H9 (cell line): ENCODE data around the gene STAT3. TPM values are rescaled to one million over a fixed set of nuclear protein-coding genes. Genes with fewer than 3 reads are reported as not detected.

Experiments
- DNase-seq: peaks from one replicate; pipeline ENCODE4 v3.0.0-alpha.2; 2017
- H2AFZ ChIP-seq: one replicate; pipeline ENCODE4 v1.6.1; 2013; ENCODE audit warnings: mild to moderate bottlenecking, low read length, control low read depth, moderate library complexity
- H2AK5ac ChIP-seq: 2 replicates; pipeline ENCODE4 v1.6.1; 2013; ENCODE audit warnings: low read length, control low read depth, mixed read lengths; ENCODE audit not compliant: insufficient read length
- H2BK120ac ChIP-seq: one replicate; pipeline ENCODE4 v1.6.1; 2013; ENCODE audit warnings: low read depth, mild to moderate bottlenecking, low read length, control low read depth, inconsistent platforms; ENCODE audit not compliant: poor library complexity, severe bottlenecking
- H2BK12ac ChIP-seq: 2 replicates; pipeline ENCODE4 v1.6.1; 2013; ENCODE audit warnings: low read length, control low read depth, mixed read lengths, low read depth; ENCODE audit not compliant: insufficient read length
- H2BK15ac ChIP-seq: 2 replicates; pipeline ENCODE4 v1.6.1; 2013; ENCODE audit warnings: low read depth, low read length, control low read depth
- H2BK20ac ChIP-seq: one replicate; pipeline ENCODE4 v1.6.1; 2013; ENCODE audit warnings: low read depth, mild to moderate bottlenecking, low read length, control low read depth, inconsistent platforms; ENCODE audit not compliant: poor library complexity, severe bottlenecking
- H2BK5ac ChIP-seq: 2 replicates; pipeline ENCODE4 v1.6.1; 2013; ENCODE audit warnings: low read length, control low read depth, mixed read lengths; ENCODE audit not compliant: insufficient read length
- H3K14ac ChIP-seq: 2 replicates; pipeline ENCODE4 v1.6.1; 2013; ENCODE audit warnings: low read length, control low read depth; ENCODE audit not compliant: insufficient read depth
- H3K18ac ChIP-seq: 2 replicates; pipeline ENCODE4 v1.6.1; 2013; ENCODE audit warnings: low read depth, mild to moderate bottlenecking, mixed read lengths, low read length, control low read depth; ENCODE audit not compliant: insufficient read length
- H3K23ac ChIP-seq: 2 replicates; pipeline ENCODE4 v1.6.1; 2013; ENCODE audit warnings: low read length, control low read depth, mixed read lengths, low read depth; ENCODE audit not compliant: insufficient read length
- H3K23me2 ChIP-seq: 2 replicates; pipeline ENCODE4 v1.6.1; 2013; ENCODE audit warnings: low read depth, mild to moderate bottlenecking, mixed read lengths, low read length, control low read depth; ENCODE audit not compliant: insufficient read length, poor library complexity, severe bottlenecking
- H3K27ac ChIP-seq: 2 replicates; pipeline ENCODE4 v1.5.1; 2013; ENCODE audit warnings: low read length, control low read depth, mixed read lengths, low read depth; ENCODE audit not compliant: insufficient read length
- H3K27me3 ChIP-seq: 2 replicates; pipeline ENCODE4 v1.6.1; 2013; ENCODE audit warnings: low read length, control low read depth, inconsistent platforms; ENCODE audit not compliant: insufficient read depth
- H3K4ac ChIP-seq: 2 replicates; pipeline ENCODE4 v1.6.1; 2013; ENCODE audit warnings: low read depth, mild to moderate bottlenecking, control low read depth, inconsistent platforms, low read length, moderate library complexity
- H3K4me1 ChIP-seq: 2 replicates; pipeline ENCODE4 v1.6.1; 2013; ENCODE audit warnings: low read length, control low read depth, inconsistent platforms; ENCODE audit not compliant: insufficient read depth
- H3K4me2 ChIP-seq: 2 replicates; pipeline ENCODE4 v1.6.1; 2013; ENCODE audit warnings: low read length, control low read depth, mixed read lengths; ENCODE audit not compliant: insufficient read length, insufficient read depth
- H3K56ac ChIP-seq: 2 replicates; pipeline ENCODE4 v1.6.1; 2013; ENCODE audit warnings: low read depth, mild to moderate bottlenecking, mixed read lengths, low read length, control low read depth; ENCODE audit not compliant: insufficient read length
- H3K79me1 ChIP-seq: 2 replicates; pipeline ENCODE4 v1.6.1; 2013; ENCODE audit warnings: low read depth, mild to moderate bottlenecking, moderate library complexity, low read length, control low read depth, inconsistent platforms; ENCODE audit not compliant: insufficient read depth, poor library complexity, severe bottlenecking
- H3K79me2 ChIP-seq: 2 replicates; pipeline ENCODE4 v1.6.1; 2013; ENCODE audit warnings: low read length, control low read depth, inconsistent platforms; ENCODE audit not compliant: insufficient read depth
- H3K9ac ChIP-seq: 2 replicates; pipeline ENCODE4 v1.6.1; 2013; ENCODE audit warnings: low read length, control low read depth, mixed read lengths; ENCODE audit not compliant: insufficient read length; ENCODE audit errors: extremely low read depth
- H3K9me3 ChIP-seq: one replicate; pipeline ENCODE4 v1.6.1; 2013; ENCODE audit warnings: low read depth, low read length, inconsistent platforms; ENCODE audit not compliant: control insufficient read depth
- H3T11ph ChIP-seq: one replicate; pipeline ENCODE4 v1.6.1; 2013; ENCODE audit warnings: mild to moderate bottlenecking, low read length, control low read depth, inconsistent platforms
- H4K20me1 ChIP-seq: one replicate; pipeline ENCODE4 v1.6.1; 2013; ENCODE audit not compliant: control insufficient read depth, insufficient read length, insufficient read depth
- H4K5ac ChIP-seq: 2 replicates; pipeline ENCODE4 v1.6.1; 2013; ENCODE audit warnings: low read depth, mild to moderate bottlenecking, mixed read lengths, low read length, control low read depth; ENCODE audit not compliant: insufficient read length
- H4K8ac ChIP-seq: replicated peaks from 2 replicates; pipeline ENCODE4 v1.6.1; 2013; ENCODE audit warnings: low read length, control low read depth, mixed read lengths, low read depth; ENCODE audit not compliant: insufficient read length
- H4K91ac ChIP-seq: 2 replicates; pipeline ENCODE4 v1.6.1; 2013; ENCODE audit warnings: low read depth, mild to moderate bottlenecking, moderate library complexity, mixed read lengths, low read length, control low read depth; ENCODE audit not compliant: insufficient read length
- H3K27ac Mint-ChIP-seq, 3 experiments: 2 replicates in 2 of 3; 3 replicates in 1 of 3; pipeline ENCODE4 v1.8.0; 2020 to 2021; ENCODE audit warnings: mixed read lengths in 3 of 3, mild to moderate bottlenecking in 1 of 3, moderate library complexity in 1 of 3
- H3K27me3 Mint-ChIP-seq: 2 replicates; pipeline ENCODE4 v1.8.0; 2021; ENCODE audit warnings: low read depth, mild to moderate bottlenecking, moderate library complexity, mixed read lengths
- H3K36me3 Mint-ChIP-seq, 3 experiments: 2 replicates in 2 of 3; 3 replicates in 1 of 3; pipeline ENCODE4 v1.8.0; 2020 to 2021; ENCODE audit warnings: low read depth in 3 of 3, mixed read lengths in 3 of 3; ENCODE audit not compliant: insufficient read depth in 1 of 3
- H3K4me1 Mint-ChIP-seq, 2 experiments: 2 replicates each; pipeline ENCODE4 v1.8.0; 2020; ENCODE audit warnings: mixed read lengths in 2 of 2
- H3K4me3 Mint-ChIP-seq, 2 experiments: 2 replicates in 1 of 2; 3 replicates in 1 of 2; pipeline ENCODE4 v1.8.0; 2020 to 2021; ENCODE audit warnings: mild to moderate bottlenecking in 2 of 2, mixed read lengths in 2 of 2, moderate library complexity in 1 of 2
- H3K9me3 Mint-ChIP-seq, 2 experiments: 2 replicates in 1 of 2; 3 replicates in 1 of 2; pipeline ENCODE4 v1.8.0; 2020; ENCODE audit warnings: mild to moderate bottlenecking in 2 of 2, mixed read lengths in 2 of 2, moderate library complexity in 1 of 2
- WGBS: extraction: QIAGEN DNeasy Blood & Tissue Kit; methylation state at CpG from one replicate; pipeline ENCODE4 v1.1.7; 2013; ENCODE audit warnings: missing lambda C conversion rate, low lambda C conversion rate, mixed read lengths; ENCODE audit not compliant: insufficient read length; ENCODE audit errors: extremely low coverage; 5-methylcytosine and 5-hydroxymethylcytosine counted together
- total RNA-seq: library from RNA; stranded (reverse); gene quantifications from 2 replicates; pipeline ENCODE4 v1.2.1, GENCODE V29; 2021
- TF ChIP-seq, protein P1 (sequence below): fragments of 200-600 bp; sonication (generic); conservative IDR thresholded peaks from 3 replicates; pipeline ENCODE4 v1.8.0; 2021; ENCODE audit warnings: antibody characterized with exemption, mild to moderate bottlenecking

STAT3 gene
- total RNA-seq, 1 experiment from 2014 or later: 83.2 TPM

DNA sequence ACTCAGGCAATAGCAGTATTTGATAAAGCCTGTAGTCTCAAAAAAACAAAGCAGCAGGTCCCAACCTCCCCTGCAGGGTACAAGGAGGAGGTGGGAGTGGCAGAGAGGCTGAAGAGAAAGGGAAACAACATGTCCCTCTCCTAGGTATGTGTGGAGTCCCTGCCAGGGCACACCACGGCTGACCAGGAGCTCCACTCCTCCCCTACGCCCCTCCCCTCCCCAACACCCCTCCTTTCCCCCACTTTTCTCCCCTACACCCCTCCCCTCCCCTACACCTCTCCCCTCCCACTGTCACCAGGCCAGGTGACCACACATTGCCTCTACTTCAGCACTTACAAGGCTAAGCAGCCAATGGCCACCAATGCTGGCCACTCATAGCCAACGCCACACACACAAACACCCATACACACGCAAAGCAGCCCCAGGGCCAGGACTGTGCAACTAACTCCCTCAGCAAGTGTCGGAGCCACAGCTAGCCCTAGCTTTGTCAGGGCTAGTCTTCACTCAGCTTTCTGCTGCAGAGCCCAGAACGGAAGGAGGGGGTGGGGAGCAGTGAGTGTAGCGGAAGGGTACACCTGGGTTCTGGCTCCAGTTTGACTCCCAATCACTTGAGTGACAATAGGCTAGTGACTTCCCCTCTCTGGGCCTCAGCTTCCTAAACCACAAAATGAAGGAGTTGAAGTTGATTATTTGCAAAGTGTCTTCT lies 26.6 kb upstream of the STAT3 start:
- Histone ChIP-seq H3K4me2 (no peak overlapping the region), H2BK15ac (no peak overlapping the region), H3K23ac (no peak overlapping the region), H2BK12ac (no peak overlapping the region), H3T11ph (no peak overlapping the region), H2BK20ac (no peak overlapping the region), H4K20me1 (no peaks in the 10 kb centered on the region), H2BK120ac (no peak overlapping the region), H3K9me3 (no peaks in the 10 kb centered on the region), H3K14ac (peak overlapping the region; percentile 12; the same call in 1 of the 2 replicates), H4K91ac (no peak overlapping the region), H2AFZ (no peak overlapping the region), H4K5ac (no peak overlapping the region), H3K79me1 (no peaks in the 10 kb centered on the region), H3K27me3 (no peaks in the 10 kb centered on the region), H3K4ac (no peak overlapping the region), H3K79me2 (no peaks in the 10 kb centered on the region), H3K18ac (no peak overlapping the region), H3K9ac (no peak overlapping the region), H3K27ac (no peak overlapping the region), H3K4me1 (peaks cover 4% of the 10 kb centered on the region; the same call in 1 of the 2 replicates), H3K56ac (no peak overlapping the region), H3K23me2 (no peaks in the 10 kb centered on the region), H2AK5ac (no peak overlapping the region), H4K8ac (no peak overlapping the region), H2BK5ac (no peak overlapping the region)
- Mint-ChIP-seq H3K36me3 (peaks cover 0 to 9% (median 5%) of the 10 kb centered on the region in 3 experiments; a peak in 3 of 7 replicates), H3K9me3 (no peaks in the 10 kb centered on the region), H3K4me1 (peaks cover 12 to 20% of the 10 kb centered on the region in 2 experiments), H3K4me3 (peak overlapping the region in 1 of 2 experiments; percentile 8; a peak in 1 of 5 replicates), H3K27ac (peak overlapping the region in 2 of 3 experiments; percentile 52 to 84; a peak in 3 of 7 replicates), H3K27me3 (no peaks in the 10 kb centered on the region)
- no CpG with 5 or more reads among the region's 7 CpGs for WGBS
- TF ChIP-seq, protein P1, sequence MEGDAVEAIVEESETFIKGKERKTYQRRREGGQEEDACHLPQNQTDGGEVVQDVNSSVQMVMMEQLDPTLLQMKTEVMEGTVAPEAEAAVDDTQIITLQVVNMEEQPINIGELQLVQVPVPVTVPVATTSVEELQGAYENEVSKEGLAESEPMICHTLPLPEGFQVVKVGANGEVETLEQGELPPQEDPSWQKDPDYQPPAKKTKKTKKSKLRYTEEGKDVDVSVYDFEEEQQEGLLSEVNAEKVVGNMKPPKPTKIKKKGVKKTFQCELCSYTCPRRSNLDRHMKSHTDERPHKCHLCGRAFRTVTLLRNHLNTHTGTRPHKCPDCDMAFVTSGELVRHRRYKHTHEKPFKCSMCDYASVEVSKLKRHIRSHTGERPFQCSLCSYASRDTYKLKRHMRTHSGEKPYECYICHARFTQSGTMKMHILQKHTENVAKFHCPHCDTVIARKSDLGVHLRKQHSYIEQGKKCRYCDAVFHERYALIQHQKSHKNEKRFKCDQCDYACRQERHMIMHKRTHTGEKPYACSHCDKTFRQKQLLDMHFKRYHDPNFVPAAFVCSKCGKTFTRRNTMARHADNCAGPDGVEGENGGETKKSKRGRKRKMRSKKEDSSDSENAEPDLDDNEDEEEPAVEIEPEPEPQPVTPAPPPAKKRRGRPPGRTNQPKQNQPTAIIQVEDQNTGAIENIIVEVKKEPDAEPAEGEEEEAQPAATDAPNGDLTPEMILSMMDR: no peak
- DNase-seq: peak; percentile 44
